Measurements from ENCODE around the gene KIF22.
"Not testable (repeated sequence)": the region's sequence is repeated elsewhere in the genome, so short reads cannot be mapped to it uniquely, and the experiment has no call there.

DNA sequence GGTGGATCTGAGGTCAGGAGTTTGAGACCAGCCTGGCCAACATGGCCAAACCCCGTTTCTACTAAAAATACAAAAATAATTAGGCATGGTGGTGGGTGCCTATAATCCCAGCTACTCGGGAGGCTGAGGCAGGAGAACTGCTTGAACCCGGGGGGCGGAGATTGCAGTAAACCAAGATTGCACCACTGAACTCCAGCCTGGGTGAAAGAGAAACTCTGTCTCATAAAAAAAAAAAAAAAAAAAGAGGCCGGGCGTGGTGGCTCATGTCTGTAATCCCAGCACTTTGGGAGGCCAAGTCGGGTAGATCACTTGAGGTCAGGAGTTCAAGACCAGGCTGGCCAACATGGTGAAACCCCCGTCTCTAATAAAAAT is 29.3 kb upstream of the KIF22 start:
- TF ChIP-seq, protein P1, sequence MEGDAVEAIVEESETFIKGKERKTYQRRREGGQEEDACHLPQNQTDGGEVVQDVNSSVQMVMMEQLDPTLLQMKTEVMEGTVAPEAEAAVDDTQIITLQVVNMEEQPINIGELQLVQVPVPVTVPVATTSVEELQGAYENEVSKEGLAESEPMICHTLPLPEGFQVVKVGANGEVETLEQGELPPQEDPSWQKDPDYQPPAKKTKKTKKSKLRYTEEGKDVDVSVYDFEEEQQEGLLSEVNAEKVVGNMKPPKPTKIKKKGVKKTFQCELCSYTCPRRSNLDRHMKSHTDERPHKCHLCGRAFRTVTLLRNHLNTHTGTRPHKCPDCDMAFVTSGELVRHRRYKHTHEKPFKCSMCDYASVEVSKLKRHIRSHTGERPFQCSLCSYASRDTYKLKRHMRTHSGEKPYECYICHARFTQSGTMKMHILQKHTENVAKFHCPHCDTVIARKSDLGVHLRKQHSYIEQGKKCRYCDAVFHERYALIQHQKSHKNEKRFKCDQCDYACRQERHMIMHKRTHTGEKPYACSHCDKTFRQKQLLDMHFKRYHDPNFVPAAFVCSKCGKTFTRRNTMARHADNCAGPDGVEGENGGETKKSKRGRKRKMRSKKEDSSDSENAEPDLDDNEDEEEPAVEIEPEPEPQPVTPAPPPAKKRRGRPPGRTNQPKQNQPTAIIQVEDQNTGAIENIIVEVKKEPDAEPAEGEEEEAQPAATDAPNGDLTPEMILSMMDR (IDR thresholded peaks at IDR 0.05; ENCODE audit: insufficient read depth, low read depth, low read length), result not testable (repeated sequence)
- not testable (repeated sequence) for TF ChIP-seq EZH2 (IDR thresholded peaks at IDR 0.05; ENCODE audit: insufficient read depth, low read length)

All from astrocyte (in vitro differentiated cells and primary cell).